Heart left ventricle (tissue), 13 donors: ENCODE data around the gene ARHGAP5.

Source experiments
- CTCF ChIP-seq, 12 donors: fragments of 200-600 bp; sonication (generic) in 4 of 12; IDR thresholded peaks; one replicate each; pipeline versions ENCODE4 v1.5.0 to v1.8.0; 2018 to 2022; ENCODE audit warnings: antibody characterized with exemption in 12 of 12, mild to moderate bottlenecking in 5 of 12
- POLR2A ChIP-seq, 2 donors: fragments of 450-650 bp; IDR thresholded peaks; one replicate each; pipeline ENCODE4 v1.6.1; 2017; ENCODE audit warnings: antibody characterized with exemption in 2 of 2, mild to moderate bottlenecking in 2 of 2, moderate library complexity in 2 of 2
- donor health status: ischemic (EF 13 %, LVEDD 7.1; RV severe dilation, severe dysfunction).
- donor health status: DM: no; HTN: yes; CAD: no.
- donor health status: DM: no; HTN: no; CAD: no.
- donor health status: ischemic (EF 25% LVEDD 6.9; RV normal size, moderate dysfunction).
- donor health status: ischemic (EF 25% LVEDD 5.7; RV mildly dilated, moderate dysfunction).
- donor health status: ischemic (EF 35%, LVEDD 5.7; RV mildly dilated, moderate dysfunction).
- donor health status: nonischemic (EF 11% LVEDD 7.7; RV severe dilation, severe dysfunction).
- donor health status: DM: yes; HTN: yes; CAD: no.
- donor health status: PGD.
- donor health status: ischemic (EF 29% LVEDD 5.4; RV normal size, mild dysfunction).
- donor health status: nonischemic (EF 23%, LVEDD 6.1; RV moderate dilation, normal function).

GRCh38 chr14:32195636-32196035 lies 118.5 kb downstream of the ARHGAP5 start:
- no peak for TF ChIP-seq CTCF (IDR thresholded peaks at IDR 0.05)
- TF ChIP-seq POLR2A (IDR thresholded peaks at IDR 0.05) = no peak
